ENCODE measurements around the gene ATXN7L3.

DNA sequence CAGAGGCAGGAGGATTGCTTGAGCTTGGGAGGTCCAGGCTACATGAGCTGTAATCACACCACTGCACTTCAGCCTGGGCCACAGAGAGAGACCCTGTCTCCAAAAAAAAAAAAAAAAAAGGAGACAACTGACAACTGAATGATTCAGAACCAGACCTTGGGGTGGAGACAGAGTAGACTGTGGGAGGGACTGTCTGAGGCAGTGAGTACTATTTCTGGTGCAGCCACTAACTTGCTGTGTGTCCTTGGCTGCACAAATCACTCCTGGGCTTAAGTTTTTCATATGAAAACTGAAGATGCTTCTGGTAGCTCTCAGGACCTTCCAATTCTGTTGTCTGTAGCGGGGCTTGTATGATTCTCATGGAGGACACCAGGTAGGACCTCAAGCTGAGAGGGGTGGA, 23.4 kb downstream of the ATXN7L3 start:
- TF ChIP-seq, protein P1, sequence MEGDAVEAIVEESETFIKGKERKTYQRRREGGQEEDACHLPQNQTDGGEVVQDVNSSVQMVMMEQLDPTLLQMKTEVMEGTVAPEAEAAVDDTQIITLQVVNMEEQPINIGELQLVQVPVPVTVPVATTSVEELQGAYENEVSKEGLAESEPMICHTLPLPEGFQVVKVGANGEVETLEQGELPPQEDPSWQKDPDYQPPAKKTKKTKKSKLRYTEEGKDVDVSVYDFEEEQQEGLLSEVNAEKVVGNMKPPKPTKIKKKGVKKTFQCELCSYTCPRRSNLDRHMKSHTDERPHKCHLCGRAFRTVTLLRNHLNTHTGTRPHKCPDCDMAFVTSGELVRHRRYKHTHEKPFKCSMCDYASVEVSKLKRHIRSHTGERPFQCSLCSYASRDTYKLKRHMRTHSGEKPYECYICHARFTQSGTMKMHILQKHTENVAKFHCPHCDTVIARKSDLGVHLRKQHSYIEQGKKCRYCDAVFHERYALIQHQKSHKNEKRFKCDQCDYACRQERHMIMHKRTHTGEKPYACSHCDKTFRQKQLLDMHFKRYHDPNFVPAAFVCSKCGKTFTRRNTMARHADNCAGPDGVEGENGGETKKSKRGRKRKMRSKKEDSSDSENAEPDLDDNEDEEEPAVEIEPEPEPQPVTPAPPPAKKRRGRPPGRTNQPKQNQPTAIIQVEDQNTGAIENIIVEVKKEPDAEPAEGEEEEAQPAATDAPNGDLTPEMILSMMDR (IDR thresholded peaks at IDR 0.05) = no peak
- no peak for TF ChIP-seq POLR2A (IDR thresholded peaks at IDR 0.05)
